ENCODE measurements around the gene CBX1. TPM values are rescaled to one million over a fixed set of nuclear protein-coding genes. Genes with fewer than 3 reads are reported as not detected.

Gene CBX1
- polyA plus RNA-seq, 1 donor (not counting 4 experiments of a cell fraction or from before 2014, with no cell fraction given) = 42.3 TPM

GRCh38 chr17:48148029-48148770, 46.9 kb upstream of the CBX1 start:
- Histone ChIP-seq H3K9me1 (ENCODE audit: control insufficient read depth, extremely low read depth, insufficient read depth, low read length) (no peaks in the 10 kb centered on the region), H3K9ac (ENCODE audit: control insufficient read depth, extremely low read depth, insufficient read depth, low read length) (no peak overlapping the region), H2AFZ (ENCODE audit: control insufficient read depth, low read length) (no peak overlapping the region), H3K36me3 (ENCODE audit: control insufficient read depth in 2 of 2, extremely low read depth in 1 of 2, insufficient read depth in 2 of 2, low read length in 2 of 2) (no peaks in the 10 kb centered on the region), H3K4me1 (ENCODE audit: control insufficient read depth, extremely low read depth, insufficient read depth, low read length) (no peaks in the 10 kb centered on the region), H3K4me2 (ENCODE audit: control insufficient read depth, extremely low read depth, insufficient read depth, low read depth, low read length) (no peak overlapping the region), H3K27me3 (ENCODE audit: control insufficient read depth, extremely low read depth, insufficient read depth, low read length) (peaks cover 55% of the 10 kb centered on the region), H3K4me3 (ENCODE audit: control insufficient read depth in 2 of 3, extremely low read depth in 1 of 3, insufficient read depth in 2 of 3, low read depth in 1 of 3, low read length in 3 of 3) (no peak overlapping the region), H3K79me2 (ENCODE audit: control insufficient read depth, insufficient read depth, low read length) (no peaks in the 10 kb centered on the region), H3K9me3 (ENCODE audit: control insufficient read depth, low read depth, low read length) (no peaks in the 10 kb centered on the region), H4K20me1 (ENCODE audit: control insufficient read depth, extremely low read depth, insufficient read depth, low read length) (no peaks in the 10 kb centered on the region), H3K27ac (ENCODE audit: control insufficient read depth, insufficient read depth, low read length) (no peak overlapping the region)
- FAIRE-seq (no peak), DNase-seq (ENCODE audit: low read depth, low spot score) (no peak)
- dilution Hi-C loops (cut with MboI; ENCODE audit: extremely low pct_ligation_motif_present, low sequenced_read_pairs) = no loop called here
- TF ChIP-seq EZH2 (IDR thresholded peaks at IDR 0.05; ENCODE audit: low read length) (no peak), CTCF (optimal IDR thresholded peaks at IDR 0.05 in 1 of 3, IDR thresholded peaks at IDR 0.05 in 1 of 3, conservative IDR thresholded peaks at IDR 0.05 in 1 of 3; ENCODE audit: extremely low read depth in 1 of 3, insufficient read depth in 2 of 3, low read length in 3 of 3) (no peak)

GRCh38 chr17:48144976-48145798, 43.9 kb upstream of the CBX1 start:
- no peak overlapping the region for H3K4me3 ChIP-seq (ENCODE audit: control insufficient read depth in 2 of 3, extremely low read depth in 1 of 3, insufficient read depth in 2 of 3, low read depth in 1 of 3, low read length in 3 of 3)
- DNase-seq (ENCODE audit: low read depth, low spot score) (no peak), FAIRE-seq (no peak)
- H3K9me1 ChIP-seq (ENCODE audit: control insufficient read depth, extremely low read depth, insufficient read depth, low read length) = no peaks in the 10 kb centered on the region
- no peak overlapping the region for H3K27ac ChIP-seq (ENCODE audit: control insufficient read depth, insufficient read depth, low read length)
- no peak for TF ChIP-seq EZH2 (IDR thresholded peaks at IDR 0.05; ENCODE audit: low read length)
- no peak for TF ChIP-seq CTCF (optimal IDR thresholded peaks at IDR 0.05 in 1 of 3, IDR thresholded peaks at IDR 0.05 in 1 of 3, conservative IDR thresholded peaks at IDR 0.05 in 1 of 3; ENCODE audit: extremely low read depth in 1 of 3, insufficient read depth in 2 of 3, low read length in 3 of 3)
- peaks cover 47% of the 10 kb centered on the region for H3K27me3 ChIP-seq (ENCODE audit: control insufficient read depth, extremely low read depth, insufficient read depth, low read length)
- no peaks in the 10 kb centered on the region for H3K4me1 ChIP-seq (ENCODE audit: control insufficient read depth, extremely low read depth, insufficient read depth, low read length)
- no peaks in the 10 kb centered on the region for H3K36me3 ChIP-seq (ENCODE audit: control insufficient read depth in 2 of 2, extremely low read depth in 1 of 2, insufficient read depth in 2 of 2, low read length in 2 of 2)
- H3K9me3 ChIP-seq (ENCODE audit: control insufficient read depth, low read depth, low read length) = no peaks in the 10 kb centered on the region
- no peak overlapping the region for H2AFZ ChIP-seq (ENCODE audit: control insufficient read depth, low read length)
- no peak overlapping the region for H3K9ac ChIP-seq (ENCODE audit: control insufficient read depth, extremely low read depth, insufficient read depth, low read length)
- no peaks in the 10 kb centered on the region for H3K79me2 ChIP-seq (ENCODE audit: control insufficient read depth, insufficient read depth, low read length)
- no peak overlapping the region for H3K4me2 ChIP-seq (ENCODE audit: control insufficient read depth, extremely low read depth, insufficient read depth, low read depth, low read length)
- H4K20me1 ChIP-seq (ENCODE audit: control insufficient read depth, extremely low read depth, insufficient read depth, low read length) = no peaks in the 10 kb centered on the region
- dilution Hi-C loops (cut with MboI; ENCODE audit: extremely low pct_ligation_motif_present, low sequenced_read_pairs) = no loop called here
